ENCODE measurements around the gene C2orf42.
"Not testable (repeated sequence)": the region's sequence is repeated elsewhere in the genome, so short reads cannot be mapped to it uniquely, and the experiment has no call there.

DNA sequence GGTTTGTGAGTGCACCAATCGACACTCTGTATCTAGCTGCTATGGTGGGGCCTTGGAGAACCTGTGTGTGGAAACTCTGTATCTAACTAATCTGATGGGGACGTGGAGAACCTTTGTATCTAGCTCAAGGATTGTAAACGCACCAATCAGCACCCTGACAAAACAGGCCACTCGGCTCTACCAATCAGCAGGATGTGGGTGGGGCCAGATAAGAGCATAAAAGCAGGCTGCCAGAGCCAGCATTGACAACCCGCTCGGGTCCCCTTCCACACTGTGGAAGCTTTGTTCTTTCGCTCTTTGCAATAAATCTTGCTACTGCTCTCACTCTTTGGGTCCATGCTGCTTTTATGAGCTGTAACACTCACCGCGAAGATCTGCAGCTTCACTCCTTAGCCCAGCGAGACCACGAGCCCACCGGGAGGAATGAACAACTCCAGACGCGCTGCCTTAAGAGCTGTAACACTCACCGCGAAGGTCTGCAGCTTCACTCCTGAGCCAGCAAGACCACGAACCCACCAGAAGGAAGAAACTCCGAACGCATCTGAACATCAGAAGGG lies 41.6 kb downstream of the C2orf42 start:
- TF ChIP-seq CTCF (conservative IDR thresholded peaks at IDR 0.05); ZFX (IDR thresholded peaks at IDR 0.05): not testable (repeated sequence)

Data from C4-2B (cell line).